ENCODE measurements around the gene ARSA.
"Not testable (repeated sequence)": the region's sequence is repeated elsewhere in the genome, so short reads cannot be mapped to it uniquely, and the experiment has no call there.

ARSA gene

DNA sequence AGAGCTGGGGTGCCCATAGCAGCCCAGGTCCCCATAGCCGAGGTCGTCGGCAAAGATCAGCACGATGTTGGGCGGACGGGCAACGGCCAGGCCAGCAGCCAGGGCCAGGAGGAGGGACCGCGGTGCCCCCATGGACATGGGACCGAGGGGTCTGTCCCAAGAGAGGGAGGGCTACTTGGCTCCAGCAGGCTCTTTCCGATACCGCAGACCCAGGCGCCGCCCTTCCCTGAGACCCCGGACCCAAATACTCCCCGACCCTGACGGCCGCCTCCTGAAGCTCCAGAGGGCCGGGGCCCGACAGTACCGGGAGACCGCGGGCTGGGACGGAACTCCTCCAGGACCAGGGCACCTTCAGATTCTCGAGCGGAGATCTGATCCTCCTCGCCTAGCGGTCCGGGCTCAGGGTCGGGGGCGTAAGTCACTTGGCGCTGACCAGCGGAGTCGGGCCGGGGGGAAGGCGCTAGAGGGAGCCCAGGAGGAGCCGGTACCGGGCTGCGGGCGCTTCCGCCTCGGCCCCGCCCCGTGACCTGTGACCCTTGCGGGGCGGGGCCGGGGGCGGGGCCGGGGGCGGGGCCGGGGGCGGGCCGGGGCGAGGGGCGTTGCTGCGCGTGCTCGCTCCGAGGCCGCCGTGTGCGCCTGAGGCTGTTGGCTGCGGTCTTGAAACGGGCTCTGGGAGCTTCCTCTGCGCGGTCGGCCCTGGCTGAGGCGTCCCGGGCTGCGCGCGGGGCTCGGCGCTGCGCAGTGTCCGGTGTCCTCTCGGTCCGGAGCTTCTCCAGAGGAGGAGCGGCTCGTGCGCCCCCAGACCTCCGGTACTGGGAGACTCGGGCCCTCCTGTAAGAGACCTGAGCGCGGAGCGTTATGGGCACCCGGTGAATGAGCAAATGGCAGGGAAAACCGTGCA is at the start of gene ARSA:
TSS of gene ARSA (minus strand) at position 511 of the 901 bp plus-strand sequence. CDS start at position 138, 373 bp downstream.
- DNase-seq = no peak

- DNase-seq = no peak
These were observed 48.9 kb upstream of the ARSA start for GRCh38 chr22:50676661-50677492.

DNA sequence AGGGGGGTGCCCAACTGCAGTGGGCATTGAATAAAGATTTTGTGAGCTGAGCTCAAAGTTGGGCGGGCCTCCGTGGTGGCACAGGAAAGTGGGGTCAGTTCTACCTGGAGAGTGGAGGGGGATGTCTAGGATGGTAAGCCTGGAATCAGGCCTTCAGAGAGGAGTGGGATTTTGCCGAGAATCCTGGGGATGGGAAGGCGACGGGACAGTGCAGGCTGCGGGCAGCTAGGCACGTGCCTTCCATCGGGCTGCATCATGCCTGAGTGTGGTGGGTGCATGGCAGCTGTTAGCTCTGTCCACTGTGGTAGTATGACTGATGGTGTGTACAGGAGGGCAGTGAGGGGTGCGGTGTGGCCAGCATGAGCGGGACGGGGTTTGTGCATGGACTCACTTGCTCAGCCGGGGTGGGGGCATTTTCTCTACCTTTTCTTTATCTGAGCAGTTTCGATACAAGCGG is 48.3 kb upstream of the ARSA start:
- DNase-seq = no peak

DNA sequence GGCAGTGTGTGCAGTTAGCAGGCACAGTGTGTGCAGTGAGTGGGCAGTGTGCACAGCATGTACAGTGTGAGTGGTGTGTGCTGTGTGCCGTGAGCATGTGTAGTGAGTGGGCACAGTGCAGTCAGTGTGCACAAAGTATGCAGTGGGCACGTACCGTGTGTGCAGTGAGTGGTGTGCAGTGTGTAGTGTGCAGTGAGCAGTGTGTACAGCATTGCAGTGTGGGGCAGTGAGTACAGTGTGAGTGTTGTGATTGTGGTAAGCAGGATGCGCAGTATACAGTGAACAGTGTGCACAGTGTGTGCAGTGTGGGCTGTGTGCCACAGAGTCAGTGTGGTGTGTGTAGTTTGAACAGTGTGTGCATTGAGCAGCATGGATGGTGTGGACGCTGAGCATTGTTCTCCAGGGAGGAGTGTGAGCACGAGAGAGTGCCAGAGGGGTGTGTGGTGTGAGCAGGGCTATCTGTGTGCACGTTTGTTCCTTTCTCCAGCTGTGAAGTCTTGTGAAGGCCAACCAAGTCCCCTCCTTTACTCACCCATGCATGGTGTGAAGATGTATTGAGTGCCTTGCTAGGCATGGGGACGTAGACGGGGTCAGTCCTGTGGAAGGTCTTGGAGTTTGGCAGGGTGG is 47.7 kb upstream of the ARSA start:
- DNase-seq = no peak

GRCh38 chr22:50674606-50675552 is 46.9 kb upstream of the ARSA start:
- no peak for DNase-seq

- no peak for DNase-seq
These were observed 46.2 kb upstream of the ARSA start for GRCh38 chr22:50674130-50674500.

DNA sequence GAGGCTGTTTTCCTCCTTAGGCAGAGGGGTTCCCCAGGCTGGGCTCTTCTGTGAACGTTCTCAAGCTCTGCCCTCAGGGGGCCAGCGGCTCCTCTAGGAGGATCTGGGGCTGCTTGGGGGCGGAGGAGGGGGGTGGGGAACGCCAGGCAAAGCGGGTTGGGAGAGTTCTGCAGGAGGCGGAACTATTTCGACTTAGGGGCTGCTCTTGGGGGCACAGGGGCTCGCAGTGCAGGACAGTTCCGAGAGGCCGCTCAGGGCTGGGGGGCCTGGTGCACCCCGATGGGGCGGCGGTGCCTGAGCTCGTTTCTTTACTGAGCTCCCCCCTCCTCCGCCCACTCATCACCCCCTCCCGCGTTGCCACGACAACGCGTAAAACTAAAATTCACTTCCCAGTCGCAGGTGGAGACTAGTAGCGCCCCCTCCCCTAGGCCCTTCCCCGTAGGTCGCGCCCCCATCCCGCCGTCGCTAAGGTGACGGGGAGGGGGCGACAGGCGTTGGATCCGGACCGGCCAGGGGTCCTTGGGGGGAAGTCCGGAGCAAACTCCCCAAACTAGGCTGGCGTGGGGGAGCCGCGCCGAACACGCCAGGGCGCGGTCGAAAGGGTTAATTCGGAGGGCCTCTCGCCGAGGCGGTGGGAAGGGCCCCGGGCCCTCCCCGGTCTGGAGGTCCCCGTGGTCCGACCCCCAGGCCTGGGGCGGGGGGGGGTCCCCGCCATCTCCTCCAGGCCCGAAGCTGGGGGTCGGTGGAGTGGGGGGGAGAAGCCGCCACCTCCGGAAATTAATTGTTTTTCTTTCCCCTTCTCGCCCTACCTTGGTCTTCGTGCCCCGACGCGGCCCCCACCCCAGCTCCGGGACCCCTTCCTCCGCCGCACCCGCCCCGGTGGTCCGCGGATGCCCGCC is 45.5 kb upstream of the ARSA start:
- DNase-seq = no peak

DNA sequence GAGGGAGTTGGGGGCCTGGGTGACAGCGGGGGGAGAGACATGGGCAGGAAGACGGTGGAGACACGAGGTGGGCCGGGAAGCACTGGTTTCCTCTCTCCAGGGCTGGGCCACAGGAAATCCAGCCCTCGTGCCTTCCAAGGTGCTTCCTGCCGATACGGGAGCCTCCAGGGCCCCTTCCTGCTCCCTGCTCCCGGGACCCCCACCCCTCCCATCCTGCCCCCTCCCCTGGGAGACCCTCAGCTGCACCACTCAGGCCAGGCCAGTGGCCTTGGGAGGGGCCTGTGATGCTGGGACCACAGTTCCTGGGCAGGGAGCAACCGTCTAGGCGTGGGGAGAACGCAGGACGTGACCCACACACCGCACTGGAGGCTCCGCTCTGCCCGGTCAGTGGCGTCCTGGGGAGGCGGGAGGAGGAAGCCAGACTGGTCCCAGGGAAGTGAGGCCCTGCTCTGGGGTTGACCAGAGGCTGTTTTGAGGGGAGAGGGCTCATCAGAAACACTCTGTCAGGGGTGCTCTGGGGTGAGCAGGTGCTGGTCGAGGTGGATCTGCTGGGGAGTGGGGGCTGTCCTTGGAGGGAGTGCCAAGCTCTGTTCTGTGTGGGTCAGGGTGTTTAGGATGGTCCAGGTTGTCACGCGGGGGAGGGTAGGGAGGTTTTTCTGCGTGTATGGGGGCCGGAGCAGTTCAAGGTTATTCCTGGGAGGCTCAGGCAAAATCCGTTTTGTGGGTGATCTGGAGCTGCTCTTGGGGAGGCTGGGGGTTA is 44.7 kb upstream of the ARSA start, which contains the start of gene SHANK3:
TSS of gene SHANK3 (plus strand) at position 353 of the 760 bp plus-strand sequence.
- DNase-seq = no peak

GRCh38 chr22:50672041-50672440 is 44.1 kb upstream of the ARSA start:
- no peak for DNase-seq

DNA sequence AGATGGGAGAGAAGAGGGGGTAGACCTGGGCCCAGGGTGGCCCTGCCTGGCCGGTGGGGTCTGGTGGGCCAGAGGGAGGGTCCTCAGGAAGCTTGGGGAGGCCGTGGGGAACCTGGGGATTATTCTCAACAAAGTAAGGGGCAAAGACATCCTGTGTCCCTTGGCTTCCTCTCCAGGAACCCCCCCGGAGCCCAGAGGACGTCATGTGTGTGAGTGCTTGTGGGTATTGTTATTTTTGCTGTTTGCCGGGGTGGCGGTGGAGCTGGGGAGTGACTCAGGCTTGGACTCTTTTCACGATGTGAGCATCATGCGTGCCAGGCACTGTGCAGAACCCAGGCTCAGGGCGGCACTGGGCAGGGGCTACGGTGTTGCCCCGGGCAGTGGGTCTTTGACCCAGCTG is 43.7 kb upstream of the ARSA start:
- DNase-seq = no peak

DNA sequence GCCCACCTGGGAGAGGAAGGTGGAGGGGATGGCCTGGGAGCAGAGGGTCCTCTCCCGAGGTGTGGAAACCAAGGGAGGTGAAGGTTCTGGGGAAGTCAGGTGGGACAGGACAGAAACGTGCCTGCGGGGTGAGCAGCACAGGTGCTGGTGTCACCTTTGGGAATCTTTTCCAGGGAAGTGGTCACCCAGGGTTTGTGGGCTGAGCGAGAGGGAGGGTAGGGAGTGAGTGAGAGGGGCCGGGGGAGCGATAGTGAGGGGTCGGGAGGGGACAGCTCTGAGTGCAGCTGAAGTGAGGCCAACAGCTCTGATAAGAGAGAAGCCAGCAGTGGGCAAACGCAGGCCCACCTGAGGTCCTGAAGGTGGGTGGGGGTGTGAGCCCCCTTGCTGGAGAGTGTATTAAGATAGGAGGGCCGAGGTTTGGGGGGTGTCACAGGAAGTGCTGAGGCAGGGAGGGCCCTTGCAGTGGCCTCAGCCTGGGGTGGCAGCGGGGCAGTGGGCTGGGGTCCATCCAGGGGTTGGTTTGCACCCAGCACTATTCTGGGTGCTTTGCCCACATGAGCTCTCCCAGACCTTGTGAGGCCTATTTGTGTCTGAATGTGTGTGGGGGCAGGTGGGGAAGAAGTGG is 43.1 kb upstream of the ARSA start:
- DNase-seq = no peak

GRCh38 chr22:50670513-50670912 is 42.6 kb upstream of the ARSA start:
- no peak for DNase-seq

DNA sequence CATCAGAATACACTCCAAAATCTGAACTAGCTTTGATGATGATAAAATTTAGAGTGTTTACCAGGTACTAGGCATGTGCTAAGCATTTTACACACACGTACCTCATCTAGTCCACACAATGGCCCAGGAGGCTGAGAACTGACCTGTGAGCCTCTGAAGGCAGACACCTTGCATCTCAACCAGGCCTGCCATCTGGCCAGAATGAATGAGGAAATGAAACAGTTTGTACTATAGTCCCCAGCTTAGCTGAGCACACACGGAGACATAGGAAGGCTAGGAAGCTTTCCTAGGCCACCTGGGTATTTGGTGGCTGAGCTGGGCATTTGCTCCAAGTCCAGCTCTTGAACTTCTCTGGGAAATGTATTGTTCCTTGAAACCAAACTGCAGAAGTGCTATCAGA is 37.8 kb upstream of the ARSA start:
- DNase-seq = no peak

- DNase-seq = no peak
These were observed 37.3 kb upstream of the ARSA start for GRCh38 chr22:50665212-50665611.

DNA sequence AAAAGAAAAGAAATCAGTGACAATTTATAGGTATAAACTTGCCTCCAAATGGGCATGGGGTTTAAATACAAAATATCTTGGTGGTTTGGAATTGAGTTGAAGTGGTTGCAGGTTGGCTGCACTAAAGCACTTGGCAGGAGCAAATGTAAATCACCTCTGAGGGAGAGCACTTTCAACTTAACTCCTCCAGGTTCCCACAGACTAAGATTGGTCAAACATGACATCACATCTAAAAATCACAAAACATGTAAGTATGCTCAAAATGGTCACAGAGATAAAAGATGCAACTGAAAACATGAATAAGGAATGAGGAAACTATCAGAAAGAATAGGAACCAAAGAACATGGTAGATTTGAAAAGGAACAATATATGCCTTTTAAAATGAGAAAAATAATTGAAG is 32.4 kb upstream of the ARSA start:
- no peak for DNase-seq

- not testable (repeated sequence) for DNase-seq
These were observed 31.8 kb upstream of the ARSA start for GRCh38 chr22:50659711-50660110.

GRCh38 chr22:50657925-50658324 is 30.0 kb upstream of the ARSA start:
- no peak for DNase-seq

DNA sequence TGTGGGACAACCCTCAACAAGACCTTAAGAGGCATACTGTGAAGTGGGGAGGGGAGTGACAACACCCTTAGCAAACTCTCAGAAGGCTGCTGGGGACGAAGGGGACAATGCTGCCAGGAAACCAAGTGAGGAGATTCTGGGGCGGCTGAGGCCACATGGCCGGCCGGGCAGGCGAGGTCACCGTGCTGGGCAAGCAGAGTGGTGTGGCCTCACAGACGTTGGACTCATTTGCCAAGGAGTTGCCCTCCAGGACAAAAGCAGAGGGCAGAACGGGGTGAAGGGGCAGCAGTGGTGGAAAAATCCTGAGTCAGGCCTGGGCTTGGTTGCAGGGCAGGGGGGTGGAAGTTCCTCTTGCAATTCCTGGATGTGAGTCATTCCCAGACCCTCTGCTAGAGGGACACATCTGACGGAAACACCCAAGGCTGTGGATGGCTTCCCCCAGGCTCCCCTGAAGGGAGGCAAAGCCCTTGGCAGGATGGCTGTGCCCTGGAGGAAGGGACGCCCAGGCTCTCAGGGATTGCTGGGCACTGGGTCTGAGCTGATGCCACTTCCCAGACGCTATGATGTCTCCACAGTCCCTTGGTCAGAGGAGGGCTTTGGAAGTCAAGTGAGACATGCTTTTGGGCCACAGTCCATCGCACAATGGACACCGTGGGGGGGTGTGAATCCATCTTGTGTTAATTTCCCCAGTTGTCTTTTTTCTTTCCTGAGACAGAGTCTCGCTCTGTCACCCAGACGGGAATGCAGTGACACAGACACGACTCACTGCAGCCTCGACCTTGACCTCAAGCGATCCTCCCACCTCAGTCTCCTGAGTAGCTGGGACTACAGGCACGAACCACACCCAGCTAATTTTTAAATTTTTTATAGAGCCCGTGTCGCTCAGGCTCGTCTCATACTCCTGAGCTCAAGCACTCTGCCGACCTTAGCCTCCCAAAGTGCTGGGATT is 28.4 kb upstream of the ARSA start:
- DNase-seq = no peak

DNA sequence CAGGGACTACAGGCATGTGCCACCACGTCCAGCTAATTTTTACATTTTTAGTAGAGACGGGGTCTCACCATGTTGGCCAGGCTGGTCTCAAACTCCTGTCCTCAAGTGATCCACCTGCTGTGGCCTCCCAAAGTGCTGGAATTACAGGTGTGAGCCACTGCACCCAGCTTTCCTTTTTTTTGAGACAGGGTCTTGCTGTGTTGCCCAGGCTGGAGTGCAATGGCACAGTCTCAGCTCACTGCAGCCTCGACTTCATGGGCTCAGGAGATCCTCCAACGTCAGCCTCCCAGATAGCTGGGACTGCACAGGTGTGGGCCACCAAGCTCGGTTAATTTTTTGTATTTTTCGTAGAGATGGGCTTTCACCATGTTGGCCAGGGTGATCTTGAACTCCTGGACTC is 26.7 kb upstream of the ARSA start:
- DNase-seq = not testable (repeated sequence)
